ENCODE results near the gene VAMP5.
"Not testable (repeated sequence)": the region's sequence is repeated elsewhere in the genome, so short reads cannot be mapped to it uniquely, and the experiment has no call there.

Gene VAMP5

GRCh38 chr2:85601771-85602475, 17.7 kb downstream of the VAMP5 start:
- no peak for DNase-seq

DNA sequence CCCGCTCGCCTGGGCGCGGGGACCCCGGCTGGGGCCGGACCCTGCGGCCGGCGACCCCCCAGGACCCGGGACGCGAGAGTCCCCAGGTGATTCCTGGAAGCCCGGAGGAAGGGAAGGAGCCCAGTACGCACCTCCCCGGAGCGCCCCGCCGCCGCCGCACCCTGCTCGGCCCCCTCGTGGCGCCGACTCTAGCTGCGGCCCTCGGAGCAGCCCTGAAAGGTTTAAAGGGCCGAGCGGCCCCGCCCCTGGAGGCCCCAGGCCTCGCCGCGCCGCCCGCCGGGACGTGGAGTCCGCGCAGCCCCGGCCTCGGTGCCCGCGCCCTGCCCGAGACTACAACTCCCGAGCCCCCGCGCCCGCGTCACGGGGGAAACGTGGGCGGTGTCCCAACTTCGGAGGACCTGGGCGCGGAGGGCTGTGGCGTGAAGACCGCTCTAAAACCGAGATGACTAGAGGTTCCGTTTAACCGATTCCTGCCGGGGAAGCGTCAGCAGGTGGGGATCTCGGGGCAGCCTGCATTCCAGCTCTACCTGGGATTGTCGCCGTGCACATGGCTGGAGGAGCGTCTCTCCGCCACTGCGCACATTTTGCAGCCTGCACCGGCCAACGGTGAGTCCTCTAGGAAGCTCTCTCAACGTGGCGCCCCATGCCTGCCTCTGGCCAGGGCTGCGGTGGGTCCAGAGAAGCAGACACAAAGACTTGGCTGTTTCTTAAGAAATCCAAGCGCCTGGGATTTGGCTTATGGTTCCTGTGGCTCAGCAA, 18.4 kb downstream of the VAMP5 start, which contains the start of gene TMEM150A:
Gene TMEM150A (minus strand): TSS at position 223 of the 759 bp plus-strand sequence. CDS start 750 bp downstream, outside the sequence.
- DNase-seq, result peak; percentile 90

GRCh38 chr2:85604133-85604444, 19.9 kb downstream of the VAMP5 start:
- not testable (repeated sequence) for DNase-seq

DNA sequence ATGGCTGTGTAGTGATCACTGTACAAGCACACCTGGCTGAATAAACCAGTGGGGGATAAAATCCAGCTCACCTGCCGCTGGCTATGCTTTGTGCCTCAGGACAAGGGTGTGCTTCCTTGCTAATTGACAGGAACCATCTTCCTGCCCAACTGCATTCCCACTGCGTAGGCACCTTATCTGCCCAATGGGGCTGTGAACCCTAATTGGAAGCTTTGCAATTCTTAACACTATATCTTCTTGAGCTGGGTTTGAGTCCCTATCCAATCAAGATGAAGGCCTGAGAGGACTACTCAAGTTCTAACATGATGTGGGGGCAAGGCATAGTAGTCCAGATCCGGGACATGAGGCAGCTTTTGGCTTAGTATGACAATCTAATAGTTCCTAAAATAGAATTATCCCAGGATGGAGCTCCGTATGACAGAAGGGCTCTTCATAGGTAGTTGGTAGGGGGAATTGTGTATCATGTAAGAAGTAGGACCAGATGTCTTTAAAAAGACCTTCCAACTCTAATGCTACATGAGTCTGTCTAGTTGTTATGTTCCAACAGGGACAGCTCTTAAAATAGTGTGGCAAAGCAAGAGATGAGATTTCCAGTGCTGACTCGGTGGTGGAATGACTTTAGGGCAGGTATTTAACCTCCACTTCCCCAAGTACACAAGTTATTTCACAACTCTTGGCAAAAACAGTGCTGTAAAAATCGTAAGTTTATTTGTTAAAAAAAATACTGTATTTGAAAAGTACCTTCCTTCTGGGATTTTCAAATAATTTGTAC, 20.5 kb downstream of the VAMP5 start:
- no peak for DNase-seq

DNA sequence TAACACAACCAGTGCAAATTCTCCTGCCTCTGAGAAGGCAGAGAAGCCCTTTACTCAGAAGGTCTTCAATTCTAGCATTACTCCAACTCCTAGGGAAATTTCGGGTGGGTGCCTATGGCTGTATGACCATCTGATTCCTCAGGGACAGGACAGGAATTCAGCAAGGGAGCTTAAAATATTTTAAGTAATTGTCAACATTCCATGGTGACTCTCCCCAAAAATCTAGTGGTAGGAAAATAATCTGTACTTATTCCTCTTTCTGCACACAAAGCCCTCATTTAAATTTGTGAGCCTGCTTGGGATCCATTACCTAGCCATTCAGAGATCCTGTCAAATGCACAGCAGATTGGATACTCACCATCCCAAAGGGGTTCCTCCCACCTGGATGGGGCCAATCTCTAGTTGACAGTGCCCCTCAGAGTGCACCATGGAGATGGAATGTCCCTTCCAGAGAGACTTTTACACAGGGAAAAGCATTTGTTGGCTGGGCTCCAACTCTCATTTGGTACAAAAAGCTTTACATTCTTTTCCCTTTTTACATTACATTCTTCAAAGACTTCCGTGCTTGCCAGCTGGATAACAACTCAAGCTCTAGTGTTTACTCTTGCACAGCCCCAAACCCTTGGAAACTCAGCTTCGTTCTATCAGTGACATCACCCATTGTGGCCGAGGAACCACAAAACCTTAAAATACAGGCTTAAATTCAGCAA, 21.3 kb downstream of the VAMP5 start:
- no peak for DNase-seq

DNA sequence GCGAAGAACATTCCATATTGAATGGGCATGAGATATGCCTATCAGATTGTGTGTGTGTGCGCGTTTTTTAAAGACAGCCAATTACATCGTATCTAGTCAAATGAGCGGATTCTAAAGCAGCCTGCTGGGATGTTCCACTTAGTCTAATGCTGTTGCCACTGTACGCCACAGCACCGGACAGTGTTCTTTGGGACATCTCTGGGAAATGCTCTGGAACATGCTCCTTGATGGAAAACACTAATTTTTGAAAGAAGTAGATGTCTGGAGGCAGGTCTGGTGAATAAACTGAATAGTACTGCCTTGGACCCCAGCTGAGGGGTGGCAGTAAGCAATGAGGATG, 21.9 kb downstream of the VAMP5 start:
- no peak for DNase-seq

- no peak for DNase-seq
Observed at GRCh38 chr2:85607268-85608215, 23.3 kb downstream of the VAMP5 start.

- no peak for DNase-seq
Observed at GRCh38 chr2:85611217-85611704, 27.0 kb downstream of the VAMP5 start.

- DNase-seq, result peak; percentile 93
Observed at GRCh38 chr2:85611705-85612587, 27.7 kb downstream of the VAMP5 start, which contains the start of gene C2orf68. Gene C2orf68 (minus strand): TSS chr2:85612066. CDS start chr2:85611984, 82 bp downstream.

- no peak for DNase-seq
Observed at GRCh38 chr2:85613717-85614515, 29.7 kb downstream of the VAMP5 start.

DNA sequence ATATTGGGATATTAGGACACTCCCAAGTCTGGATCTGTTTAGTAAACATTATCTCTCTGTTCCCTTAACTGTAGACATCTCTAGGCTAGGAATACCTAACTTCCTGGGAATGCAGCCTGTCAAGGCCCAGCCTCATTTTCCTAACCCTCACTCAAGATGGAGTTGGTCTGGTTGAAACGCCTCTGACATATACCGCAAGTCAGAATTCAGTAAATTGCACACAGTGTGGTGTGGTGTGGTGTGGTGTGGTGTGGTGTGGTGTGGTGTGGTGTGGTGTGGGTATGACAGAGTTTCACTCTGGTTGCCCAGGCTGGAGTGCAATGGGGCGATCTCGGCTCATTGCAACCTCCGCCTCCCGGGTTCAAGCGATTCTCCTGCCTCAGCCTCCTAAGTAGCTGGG, 30.5 kb downstream of the VAMP5 start:
- DNase-seq, result peak; percentile 39

DNA sequence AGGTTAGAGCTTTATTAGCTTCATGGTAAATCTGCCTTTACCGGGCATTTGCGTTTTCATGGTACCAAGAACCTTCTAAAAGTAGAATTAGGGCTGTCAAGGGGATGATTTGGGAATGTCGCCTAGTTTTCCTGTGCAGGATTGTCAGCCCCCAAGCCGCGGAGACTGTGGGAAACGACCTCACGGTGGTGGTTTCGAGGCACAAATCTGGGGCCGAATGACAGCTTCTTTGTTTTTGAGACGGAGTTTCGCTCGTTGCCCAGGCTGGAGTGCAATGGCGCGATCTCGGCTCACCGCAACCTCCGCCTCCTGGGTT, 31.1 kb downstream of the VAMP5 start:
- no peak for DNase-seq

DNA sequence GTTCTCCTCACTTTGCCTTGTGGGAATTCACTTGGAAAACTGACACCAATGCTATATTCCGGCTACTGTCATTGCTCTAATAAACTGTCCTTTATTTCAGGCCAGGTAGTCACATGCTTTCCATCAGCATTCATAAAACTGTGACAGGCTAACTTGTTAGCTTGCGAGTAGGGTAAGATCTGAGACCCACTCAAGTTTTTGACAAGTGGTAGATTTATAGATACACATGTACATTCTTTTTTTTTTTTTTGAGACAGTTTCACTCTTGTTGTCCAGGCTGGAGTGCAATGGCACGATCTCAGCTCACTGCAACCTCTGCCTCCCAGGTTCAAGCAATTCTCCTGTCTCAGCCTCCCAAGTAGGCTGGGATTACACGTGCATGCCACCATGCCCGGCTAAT, 33.5 kb downstream of the VAMP5 start:
- not testable (repeated sequence) for DNase-seq

- DNase-seq, result no peak
Observed at GRCh38 chr2:85619617-85620016, 35.4 kb downstream of the VAMP5 start.

GRCh38 chr2:85621338-85621737, 37.1 kb downstream of the VAMP5 start:
- DNase-seq, result no peak

- DNase-seq, result no peak
Observed at GRCh38 chr2:85623991-85624390, 39.8 kb downstream of the VAMP5 start.

- DNase-seq, result peak; percentile 61
Observed at GRCh38 chr2:85628658-85629057, 44.4 kb downstream of the VAMP5 start.

- DNase-seq, result no peak
Observed at GRCh38 chr2:85631316-85631715, 47.1 kb downstream of the VAMP5 start.

- no peak for DNase-seq
Observed at GRCh38 chr2:85635011-85635410, 50.8 kb downstream of the VAMP5 start.

GRCh38 chr2:85635636-85636035, 51.4 kb downstream of the VAMP5 start:
- no peak for DNase-seq
